Measurements from ENCODE around the gene CRHR1.

- TF ChIP-seq, protein P1, sequence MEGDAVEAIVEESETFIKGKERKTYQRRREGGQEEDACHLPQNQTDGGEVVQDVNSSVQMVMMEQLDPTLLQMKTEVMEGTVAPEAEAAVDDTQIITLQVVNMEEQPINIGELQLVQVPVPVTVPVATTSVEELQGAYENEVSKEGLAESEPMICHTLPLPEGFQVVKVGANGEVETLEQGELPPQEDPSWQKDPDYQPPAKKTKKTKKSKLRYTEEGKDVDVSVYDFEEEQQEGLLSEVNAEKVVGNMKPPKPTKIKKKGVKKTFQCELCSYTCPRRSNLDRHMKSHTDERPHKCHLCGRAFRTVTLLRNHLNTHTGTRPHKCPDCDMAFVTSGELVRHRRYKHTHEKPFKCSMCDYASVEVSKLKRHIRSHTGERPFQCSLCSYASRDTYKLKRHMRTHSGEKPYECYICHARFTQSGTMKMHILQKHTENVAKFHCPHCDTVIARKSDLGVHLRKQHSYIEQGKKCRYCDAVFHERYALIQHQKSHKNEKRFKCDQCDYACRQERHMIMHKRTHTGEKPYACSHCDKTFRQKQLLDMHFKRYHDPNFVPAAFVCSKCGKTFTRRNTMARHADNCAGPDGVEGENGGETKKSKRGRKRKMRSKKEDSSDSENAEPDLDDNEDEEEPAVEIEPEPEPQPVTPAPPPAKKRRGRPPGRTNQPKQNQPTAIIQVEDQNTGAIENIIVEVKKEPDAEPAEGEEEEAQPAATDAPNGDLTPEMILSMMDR (conservative IDR thresholded peaks at IDR 0.05), result no peak
- TF ChIP-seq ZFX (IDR thresholded peaks at IDR 0.05), result no peak
These were observed 92.4 kb downstream of the CRHR1 start for GRCh38 chr17:45876539-45876938.

Measured in C4-2B (cell line).